HT1080 (cell line): ENCODE data around the gene PDE10A. TPM values are rescaled to one million over a fixed set of nuclear protein-coding genes. Genes with fewer than 3 reads are reported as not detected.
A peak's percentile ranks its signal among the peaks of the same experiment; 100 is the strongest.
"Not testable (repeated sequence)": the region's sequence is repeated elsewhere in the genome, so short reads cannot be mapped to it uniquely, and the experiment has no call there.

ENCODE experiments used
- DNase-seq: peaks from one replicate; pipeline ENCODE4 v3.0.0-alpha.2; 2015; ENCODE audit warnings: low read depth
- total RNA-seq: library from RNA; depleted of rRNA; stranded (reverse); fragments of >200 nt; shearing (Covaris generic); gene quantifications from 2 replicates; pipeline ENCODE4 v1.2.3, GENCODE V29; 2014

PDE10A gene
- total RNA-seq, 1 experiment from 2014 or later = 4.4 TPM

DNA sequence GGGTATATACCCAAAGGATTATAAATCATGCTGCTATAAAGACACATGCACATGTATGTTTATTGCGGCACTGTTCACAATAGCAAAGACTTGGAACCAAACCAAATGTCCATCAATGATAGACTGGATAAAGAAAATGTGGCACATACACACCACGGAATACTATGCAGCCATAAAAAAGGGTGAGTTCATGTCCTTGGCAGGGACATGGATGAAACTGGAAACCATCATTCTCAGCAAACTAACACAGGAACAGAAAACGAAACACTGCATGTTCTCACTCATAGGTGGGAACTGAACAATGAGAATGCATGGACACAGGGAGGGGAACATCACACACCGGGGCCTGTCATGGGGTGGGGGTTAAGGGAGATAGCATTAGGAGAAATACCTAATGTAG lies 70.1 kb downstream of the PDE10A start:
- not testable (repeated sequence) for DNase-seq

DNA sequence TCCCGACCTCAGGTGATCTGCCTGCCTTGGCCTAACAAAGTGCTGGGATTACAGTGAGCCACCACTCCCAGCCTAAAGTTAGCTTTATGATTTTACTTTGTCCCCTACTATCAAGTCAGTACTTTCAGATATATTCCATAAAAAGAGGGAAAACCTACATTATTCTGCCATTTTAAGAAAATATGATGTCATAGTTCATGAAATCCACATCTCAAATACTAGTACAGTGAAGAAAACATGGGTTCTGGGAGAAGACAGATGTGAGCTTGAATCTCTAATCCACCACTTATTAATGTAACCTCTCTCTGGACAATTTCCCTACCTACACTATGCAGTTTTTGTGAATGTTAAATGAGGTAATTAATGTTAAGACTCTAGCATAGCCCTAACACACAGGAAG lies 74.5 kb downstream of the PDE10A start:
- no peak for DNase-seq

DNA sequence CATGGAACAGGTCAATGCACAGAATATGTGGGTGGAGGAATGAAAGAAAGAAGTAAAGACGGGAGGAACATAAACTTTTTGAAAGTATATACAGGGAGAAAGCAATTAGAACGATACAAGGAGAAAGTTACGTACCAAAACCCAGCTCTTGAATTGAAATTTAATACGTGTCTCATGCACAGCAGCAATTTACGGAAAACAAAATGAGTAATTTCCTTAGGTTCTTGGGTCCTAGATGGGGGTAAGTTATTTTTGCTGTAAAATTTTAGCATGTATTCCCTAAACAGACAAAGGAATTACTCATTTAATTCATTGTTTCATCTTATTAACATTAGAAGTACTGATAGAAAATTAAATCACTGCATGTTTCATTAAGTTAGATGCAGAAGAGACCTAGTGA lies 75.8 kb downstream of the PDE10A start:
- no peak for DNase-seq

DNA sequence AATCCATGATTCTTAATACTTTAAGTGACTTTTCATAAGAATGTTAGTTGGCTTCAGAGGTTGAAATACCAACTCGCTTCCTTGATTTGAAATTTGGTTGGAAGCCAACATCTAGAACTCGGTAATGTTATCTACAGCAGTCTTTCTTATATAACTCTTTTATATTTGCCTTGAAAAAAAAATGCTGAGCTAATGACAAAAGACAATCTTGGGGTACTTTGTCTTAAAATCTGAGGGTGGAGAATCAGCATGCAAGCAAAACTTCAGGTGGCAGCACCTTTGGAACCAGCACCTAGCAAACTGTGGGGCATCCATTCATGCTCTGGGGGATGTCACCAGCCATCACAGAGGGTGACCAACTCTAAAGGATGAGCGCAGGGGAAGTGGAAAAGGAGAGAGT lies 76.3 kb downstream of the PDE10A start:
- no peak for DNase-seq

DNA sequence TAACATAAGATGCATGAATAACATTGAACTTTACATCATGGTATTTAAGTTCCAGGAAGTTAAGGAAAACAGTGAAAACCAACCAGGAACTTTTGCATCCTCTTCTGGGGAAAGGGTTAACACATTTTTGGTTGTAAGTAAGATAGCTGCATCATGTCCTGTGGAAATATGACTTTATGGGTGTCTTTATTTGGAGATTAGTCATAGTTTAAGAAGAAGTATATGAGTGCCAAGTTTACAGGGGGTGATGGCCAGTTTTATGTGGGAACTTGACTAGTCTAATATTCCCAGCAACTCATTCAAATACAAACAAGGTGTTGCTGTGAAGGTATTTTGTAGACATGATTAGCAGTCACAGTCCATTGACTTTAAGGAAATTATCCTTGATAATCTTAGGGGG lies 78.0 kb downstream of the PDE10A start:
- DNase-seq = peak; percentile 69

DNA sequence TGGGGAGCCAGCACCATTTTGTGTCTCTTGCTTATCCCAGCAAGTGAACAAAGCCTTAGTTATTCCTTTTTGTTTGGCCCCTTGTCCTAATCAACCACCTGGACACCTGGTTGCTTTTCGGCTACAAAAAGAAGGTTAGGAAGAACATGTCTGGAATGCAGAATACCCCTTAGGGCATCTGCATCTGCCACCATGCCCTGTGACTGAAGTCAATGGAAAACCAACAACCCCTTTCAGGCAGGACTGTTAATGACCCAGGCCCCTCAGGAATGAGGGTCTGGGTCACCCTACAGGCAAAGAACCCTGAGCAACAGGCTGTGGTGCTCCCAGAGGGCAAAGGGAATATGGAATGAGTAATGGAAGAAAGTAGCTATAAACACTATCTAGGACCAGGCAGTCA lies 78.5 kb downstream of the PDE10A start:
- DNase-seq = no peak

DNA sequence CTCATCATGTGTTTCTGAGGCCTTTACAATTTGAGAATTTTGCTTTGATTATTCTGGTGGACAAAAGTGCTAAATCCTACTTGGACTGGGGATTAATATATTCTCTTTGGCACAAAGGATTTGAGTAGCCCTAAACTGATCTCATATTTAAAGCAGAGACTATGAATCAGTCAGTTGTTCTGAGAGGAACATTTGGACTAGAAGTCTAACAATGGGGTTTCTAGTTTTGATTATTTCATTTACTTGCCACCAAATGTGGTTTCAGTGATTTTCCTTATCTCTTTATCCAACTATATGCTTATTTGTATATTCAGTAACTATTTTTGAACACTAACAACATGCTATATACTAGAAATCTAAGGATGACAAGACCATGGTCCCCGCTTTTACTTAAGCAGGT lies 81.4 kb downstream of the PDE10A start:
- no peak for DNase-seq

DNA sequence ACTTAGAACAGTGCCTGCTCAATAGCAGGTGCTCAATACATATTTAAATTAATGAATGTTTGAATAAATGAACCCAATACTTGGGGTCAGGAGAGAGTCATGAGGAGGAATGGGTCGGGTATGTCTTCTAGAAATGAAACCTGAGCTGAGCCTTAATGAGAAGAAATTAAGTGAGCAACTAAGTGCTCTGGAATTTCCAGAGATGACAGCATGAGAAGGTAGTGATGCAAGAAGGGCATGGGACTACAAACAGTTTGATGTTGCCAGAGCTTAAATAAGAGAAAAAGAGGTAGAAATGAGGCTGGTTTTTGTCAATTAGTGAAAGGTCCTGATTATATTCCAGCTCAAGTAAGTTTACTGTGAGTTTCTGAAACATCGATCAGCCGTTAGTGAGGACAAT lies 82.9 kb downstream of the PDE10A start:
- peak; percentile 30 for DNase-seq

DNA sequence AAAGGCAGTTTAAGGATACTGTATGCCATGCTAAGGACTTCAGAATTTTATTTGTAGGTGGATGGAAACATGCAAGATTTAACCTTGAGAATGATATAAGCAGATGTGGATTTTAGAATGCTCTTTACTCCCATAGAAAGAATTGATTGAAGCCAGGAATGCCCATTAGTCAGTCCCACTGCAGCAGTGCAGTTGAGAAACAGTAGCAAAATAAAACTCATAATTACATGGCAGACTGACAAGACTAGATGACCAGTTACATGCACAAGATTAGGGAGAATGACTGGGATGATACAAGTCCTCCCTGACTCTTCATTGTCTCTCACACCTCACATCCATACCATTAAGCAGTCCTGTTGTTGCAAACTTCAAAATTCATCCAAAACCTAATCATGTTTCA lies 83.9 kb downstream of the PDE10A start:
- no peak for DNase-seq

DNA sequence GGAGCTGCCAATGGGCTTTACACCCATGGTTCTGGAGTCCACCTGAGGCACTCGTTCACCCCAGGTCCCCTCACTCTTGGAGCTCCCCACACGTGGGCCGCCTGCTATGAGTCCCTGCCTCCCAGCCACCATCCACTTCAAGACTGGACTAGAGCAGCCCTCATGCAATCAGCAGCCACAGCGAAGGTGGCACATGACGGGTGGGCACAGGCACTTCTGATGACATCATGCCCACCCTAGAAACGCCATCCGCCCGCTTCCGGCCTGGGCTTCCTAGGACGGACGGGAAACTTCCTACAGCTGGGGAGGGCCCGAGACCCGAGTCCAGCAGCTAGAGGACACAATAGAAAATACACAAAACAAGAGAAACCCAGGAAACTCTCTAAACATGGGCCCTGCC lies 85.5 kb downstream of the PDE10A start:
- DNase-seq = no peak

DNA sequence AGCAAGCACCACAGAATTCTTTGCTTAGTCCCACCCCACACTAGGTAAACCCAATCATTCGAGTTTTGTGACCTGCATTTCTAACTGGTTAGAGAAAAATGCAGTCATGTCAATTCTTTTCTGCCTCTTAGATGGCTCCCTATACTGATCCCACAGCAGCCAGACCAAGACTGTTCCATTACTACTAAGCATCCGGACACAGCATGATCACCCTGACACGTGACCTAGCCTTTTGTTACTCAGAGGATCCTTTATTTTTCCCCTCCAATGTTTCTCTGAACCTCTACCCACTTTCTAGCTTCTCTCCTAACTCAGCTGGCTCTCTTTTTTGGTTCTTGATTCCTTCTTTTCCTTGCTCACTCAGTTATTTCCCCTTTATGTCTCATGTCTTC lies 87.9 kb downstream of the PDE10A start:
- peak; percentile 60 for DNase-seq

DNA sequence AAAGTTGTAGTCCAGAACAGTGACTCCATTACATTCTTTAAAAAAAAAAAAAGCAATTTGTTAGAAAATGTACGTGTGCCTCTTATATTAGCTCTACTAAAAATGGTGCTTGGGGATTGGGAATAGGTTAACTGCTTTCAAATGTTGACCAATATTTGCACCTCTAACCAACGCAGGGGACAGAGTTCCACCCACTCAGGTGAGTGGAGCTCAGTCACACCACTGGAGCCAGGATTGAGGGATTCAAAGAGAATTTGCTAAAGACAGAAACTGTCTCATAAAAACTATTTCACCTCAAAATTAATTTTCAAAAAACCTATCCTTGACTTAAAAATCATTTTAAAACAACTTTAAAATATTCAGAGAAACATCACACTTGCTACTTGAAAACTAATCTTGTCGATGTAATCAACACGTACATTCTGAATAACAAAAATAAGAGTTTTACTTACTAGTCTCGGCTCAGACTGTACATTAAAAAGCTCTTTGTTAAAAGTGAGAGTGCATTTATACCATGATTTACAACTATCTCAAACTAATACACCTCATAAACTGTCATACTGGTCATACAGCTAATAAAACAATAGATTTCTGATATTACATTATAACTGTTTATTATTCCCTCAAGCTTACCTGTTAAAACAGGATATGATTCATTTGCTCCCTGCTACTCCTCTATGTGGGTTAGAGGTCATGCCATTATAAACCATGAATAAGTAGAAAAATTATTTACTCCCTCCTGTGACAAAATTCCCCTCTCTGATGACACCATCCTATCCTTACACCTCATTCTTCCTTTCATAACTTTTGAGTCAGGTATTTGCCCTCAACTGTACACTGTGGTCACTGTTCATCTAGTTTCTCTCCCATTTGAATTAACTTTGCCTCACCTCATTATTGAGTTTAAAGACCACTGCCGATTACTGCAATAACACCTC lies 88.6 kb downstream of the PDE10A start:
- peak; percentile 78 for DNase-seq

DNA sequence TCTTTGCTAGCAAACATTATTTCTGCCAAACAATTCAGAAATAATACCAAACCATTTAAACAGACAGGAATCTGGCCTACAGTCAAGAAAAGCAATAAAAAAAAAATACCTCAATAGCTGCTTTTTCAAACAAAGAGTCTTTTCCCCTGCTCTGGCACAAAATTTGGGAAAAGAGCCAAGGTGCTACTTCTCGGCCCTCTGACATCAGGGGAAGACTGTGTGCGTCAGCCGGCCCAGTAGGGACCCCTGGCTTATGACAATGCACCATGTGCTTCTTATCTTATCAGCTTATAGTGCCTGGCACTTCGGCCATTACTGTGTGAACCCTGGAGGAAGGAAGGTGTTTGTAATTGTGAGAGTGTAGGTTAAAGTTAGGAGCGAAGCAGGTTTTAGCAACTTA lies 89.4 kb downstream of the PDE10A start:
- peak; percentile 62 for DNase-seq

DNA sequence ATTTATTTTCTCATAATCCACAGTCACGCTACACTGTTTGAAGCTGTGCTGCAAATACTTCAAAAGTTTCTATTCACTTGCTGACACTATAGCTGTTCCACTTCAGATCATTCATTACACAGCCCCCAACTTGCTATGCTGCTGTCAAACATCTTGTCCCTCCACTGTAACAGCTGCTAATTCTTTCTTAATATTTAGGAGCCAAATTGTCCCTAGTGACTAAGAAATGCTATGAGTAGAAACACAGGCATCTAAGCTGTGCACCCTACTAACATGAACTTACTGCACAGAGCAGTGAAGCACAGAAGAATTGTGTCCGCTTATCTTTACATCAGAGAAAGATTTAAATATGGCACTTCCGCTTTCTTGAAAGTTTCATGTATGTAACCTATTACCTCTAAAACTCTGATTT lies 91.3 kb downstream of the PDE10A start:
- no peak for DNase-seq

DNA sequence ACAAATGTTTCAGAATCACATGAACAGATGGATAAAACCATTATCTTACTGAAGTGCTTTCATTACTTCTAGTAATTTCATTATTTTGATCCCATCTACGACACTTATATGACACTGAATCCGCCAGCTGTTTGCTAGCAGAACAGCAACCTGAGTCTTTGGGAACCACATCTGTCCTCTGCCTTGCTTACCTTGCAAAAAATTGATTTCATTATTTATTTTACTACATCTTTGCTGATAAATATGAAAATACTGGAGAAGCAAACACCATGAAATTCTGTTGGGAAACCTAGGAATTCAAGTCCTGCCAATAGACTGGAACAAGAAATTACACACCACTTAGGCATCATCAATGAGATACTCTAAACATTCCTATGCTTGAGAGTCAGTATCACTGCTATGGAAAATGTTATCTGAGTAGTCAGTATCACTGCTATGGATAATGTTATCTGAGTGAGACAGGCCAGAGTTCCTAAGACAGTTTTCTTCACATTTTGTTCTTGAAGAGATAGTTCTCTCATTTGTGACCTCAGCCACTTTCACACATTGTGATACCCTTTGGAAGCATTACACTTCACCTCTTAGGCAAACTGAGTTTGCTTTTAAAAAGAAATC lies 91.9 kb downstream of the PDE10A start:
- peak; percentile 10 for DNase-seq

DNA sequence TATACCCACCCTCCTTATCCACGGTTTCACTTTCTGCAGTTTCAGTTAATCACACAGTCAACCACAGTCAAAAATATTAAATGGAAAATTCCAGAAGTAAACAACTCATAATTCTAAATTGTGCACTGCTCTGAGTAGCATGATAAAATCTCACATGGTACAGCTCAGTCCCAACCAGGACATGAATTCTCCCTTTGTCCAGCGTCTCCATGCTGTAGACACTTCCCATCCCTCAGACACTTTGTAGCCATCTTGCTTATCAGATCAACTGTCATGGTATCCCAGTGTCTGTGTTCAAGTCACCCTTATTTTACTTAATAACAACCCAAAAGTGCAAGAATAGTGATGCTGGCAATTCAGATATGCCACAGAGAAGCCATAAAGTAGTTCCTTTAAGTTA lies 94.7 kb downstream of the PDE10A start:
- DNase-seq = no peak

DNA sequence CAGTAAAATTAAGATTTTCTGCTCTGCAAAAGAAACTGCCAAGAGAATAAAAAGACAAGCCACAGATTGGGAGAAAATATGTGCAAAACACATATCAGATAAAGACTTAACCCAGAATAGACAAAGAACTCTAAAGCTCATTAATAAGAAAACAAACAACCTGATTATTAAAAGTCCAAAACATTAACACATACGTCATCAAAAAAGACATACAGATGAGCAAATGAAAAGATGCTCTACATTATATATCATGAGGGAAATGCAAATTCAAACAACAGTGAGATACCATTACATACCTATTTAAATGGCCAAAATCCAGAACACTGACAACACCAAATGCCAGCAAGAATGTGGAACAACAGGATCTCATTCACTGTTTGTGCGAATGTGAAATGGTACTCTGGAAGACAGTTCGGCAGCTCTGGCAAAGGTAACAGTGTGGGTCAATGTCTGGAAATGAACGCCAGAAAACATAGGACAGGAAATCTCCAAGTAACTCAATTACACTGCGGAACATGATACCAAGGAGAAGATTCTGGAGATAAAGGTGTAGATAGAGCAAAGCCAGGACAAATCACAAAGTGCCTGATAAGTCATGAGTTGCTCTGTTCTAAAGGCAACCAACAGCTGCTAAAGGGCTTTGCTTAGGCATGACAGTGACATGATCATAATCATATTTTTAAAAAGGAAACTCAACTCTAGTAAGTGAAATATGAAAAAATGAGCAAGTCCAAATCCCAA lies 96.8 kb downstream of the PDE10A start:
- DNase-seq = no peak

DNA sequence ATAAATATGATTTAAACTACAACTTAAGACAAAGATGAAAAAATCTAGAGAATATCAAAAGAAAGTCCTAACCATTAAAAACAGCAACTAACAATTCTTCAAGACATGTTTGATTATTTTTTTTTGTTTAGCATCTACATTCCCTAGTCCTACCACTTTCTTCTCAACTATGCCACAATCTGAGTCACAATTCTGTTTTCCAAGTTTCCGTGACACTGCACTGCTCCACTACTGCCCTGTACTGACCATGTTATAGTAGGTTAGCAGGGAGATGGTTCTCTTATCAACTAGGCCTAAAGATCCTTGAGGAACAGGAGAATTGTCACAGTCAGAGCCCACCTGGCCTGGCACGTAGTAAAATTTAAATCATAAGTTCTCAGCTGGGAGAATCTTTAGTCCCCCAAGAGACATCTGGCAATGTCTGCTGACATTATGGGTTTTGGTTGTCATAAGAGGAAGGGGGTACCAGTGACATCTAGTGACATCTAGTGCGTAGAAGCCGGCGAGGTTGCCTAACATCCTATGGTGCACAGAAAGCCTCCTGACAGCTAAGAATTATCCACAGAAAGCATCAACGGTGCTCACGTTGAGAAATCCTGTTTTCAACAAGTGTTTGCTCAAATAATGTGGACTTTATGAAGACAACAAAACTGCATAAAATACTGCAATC lies 100.5 kb downstream of the PDE10A start:
- DNase-seq = peak; percentile 3

DNA sequence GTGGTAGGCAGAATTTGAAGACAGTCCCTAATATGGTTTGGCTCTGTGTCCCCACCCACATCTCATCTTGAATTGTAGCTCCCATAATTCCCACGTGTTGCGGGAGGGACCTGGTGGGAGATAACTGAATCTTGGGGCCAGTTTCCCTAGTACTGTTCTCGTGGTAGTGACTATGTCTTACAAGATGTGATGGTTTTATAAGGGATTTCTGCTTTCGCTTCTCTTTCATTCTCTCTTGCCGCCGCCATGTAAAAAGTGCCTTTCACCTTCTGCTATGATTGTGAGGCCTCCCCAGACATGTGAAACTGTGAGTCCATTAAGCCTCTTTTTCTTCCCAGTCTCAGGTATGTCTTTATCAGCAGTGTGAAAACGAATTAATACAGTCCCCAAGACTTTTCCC lies 103.4 kb downstream of the PDE10A start:
- no peak for DNase-seq

DNA sequence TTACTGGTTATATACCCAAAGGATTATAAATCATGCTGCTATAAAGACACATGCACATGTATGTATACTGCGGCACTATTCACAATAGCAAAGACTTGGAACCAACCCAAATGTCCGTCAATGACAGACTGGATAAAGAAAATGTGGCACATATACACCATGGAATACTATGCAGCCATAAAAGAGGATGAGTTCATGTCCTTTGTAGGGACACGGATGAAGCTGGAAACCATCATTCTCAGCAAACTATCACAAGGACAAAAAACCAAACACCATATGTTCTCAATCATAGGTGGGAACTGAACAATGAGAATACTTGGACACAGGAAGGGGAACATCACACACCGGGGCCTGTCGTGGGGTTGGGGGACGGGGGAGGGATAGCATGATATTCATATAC lies 104.9 kb downstream of the PDE10A start:
- not testable (repeated sequence) for DNase-seq

DNA sequence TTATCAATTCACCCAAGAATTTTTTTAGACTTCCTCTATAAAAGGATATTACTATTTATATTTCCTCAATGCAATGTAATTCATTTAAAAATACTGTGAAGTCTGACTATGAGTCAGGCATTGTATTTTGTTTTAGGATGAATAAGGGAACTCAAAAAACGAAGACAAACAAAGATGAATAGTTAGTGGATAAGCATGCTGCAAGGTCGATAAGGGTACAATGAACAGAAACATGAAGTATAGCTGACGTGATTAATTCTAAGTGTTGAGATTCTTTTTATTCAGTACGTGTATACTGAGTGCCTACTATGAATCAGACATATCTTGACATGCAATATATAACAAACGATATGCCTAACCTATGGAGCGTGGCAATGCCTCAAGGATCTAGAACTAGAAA lies 105.4 kb downstream of the PDE10A start:
- DNase-seq = no peak
